ES-I3 (cell line): ENCODE results near the gene C2orf78.
"Not testable (repeated sequence)": the region's sequence is repeated elsewhere in the genome, so short reads cannot be mapped to it uniquely, and the experiment has no call there.

Source experiments
- H3K36me3 ChIP-seq: 2 replicates; pipeline ENCODE4 v1.6.1; 2013; ENCODE audit warnings: mild to moderate bottlenecking, low read length, control low read depth, moderate library complexity; ENCODE audit not compliant: insufficient read depth
- H3K4me1 ChIP-seq: 2 replicates; pipeline ENCODE4 v1.6.1; 2013; ENCODE audit warnings: mild to moderate bottlenecking, control low read depth, low read length; ENCODE audit not compliant: insufficient read depth
- H3K9ac ChIP-seq: 2 replicates; pipeline ENCODE4 v1.6.1; 2013; ENCODE audit warnings: low read depth, mild to moderate bottlenecking, low read length, moderate library complexity
- H3K9me3 ChIP-seq: 2 replicates; pipeline ENCODE4 v1.6.1; 2013; ENCODE audit warnings: mild to moderate bottlenecking, low read length, moderate library complexity; ENCODE audit not compliant: control insufficient read depth, insufficient read depth

C2orf78 gene, protein sequence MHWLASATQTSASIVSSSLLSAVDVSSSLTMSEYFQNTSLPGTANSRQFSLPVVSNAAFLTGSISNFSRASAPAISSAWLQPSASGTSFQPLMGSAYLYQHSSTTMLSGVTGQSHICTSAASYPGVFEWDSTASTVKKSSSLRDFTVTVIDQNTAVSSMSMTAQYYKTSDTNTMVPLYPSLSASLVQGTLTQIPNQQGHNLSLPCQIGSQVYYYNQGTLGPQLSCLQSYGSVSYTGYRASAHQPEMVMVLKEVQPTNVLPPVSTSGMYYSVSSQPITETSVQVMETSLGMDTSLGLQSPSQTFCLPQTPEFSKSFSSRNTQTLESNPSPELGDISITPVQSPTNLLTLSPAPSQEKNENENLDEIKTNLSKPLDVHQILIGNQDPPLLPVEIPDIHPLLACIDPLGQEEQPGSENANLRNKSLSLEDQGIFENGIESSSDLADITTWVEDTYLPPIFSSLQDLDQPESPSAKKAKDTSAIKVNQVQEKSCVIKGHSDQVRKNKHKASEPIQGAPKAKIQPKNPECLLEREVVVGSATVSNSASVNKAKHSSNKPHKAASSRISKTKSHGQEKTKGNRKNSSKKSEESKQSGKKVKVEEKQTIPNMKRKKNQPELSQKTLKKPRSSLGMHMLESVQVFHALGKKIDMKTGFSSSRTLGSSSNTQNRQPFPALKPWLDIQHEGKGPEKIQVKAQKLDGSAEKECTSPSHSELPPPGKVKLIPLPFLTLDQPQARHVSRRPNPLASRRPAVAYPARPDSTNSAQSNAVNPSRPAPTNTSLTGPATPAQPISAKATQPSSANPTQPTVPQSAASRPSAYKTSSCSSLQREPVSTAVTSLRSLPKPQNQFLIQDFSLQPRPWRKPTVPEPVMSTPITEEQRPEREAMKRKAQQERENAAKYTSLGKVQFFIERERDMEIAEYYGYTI

DNA sequence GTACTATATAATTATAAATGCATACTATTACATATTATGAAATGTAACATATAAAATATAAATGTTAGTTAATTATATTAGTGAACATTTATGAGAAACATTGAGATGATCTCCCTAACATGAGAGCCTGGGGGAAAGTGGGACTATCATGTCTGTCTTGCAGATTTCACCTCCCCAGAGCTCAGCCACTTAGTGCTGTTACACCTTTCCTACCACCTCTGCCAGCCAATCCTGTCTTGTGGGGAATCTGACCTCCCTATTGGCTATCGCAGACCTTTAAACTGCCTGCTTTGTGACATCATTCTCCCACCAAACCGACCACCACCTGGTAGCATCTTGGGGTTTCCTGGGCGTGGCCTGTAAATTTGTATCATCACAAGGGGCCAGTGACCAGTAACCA lies at the start of gene C2orf78:
TSS of gene C2orf78 (plus strand) at position 301 of the 400 bp plus-strand sequence. CDS start 127 bp downstream, outside the sequence.
- H3K36me3 ChIP-seq, H3K9me3 ChIP-seq, H3K4me1 ChIP-seq: not testable (repeated sequence)
- peak within 1 kb of the TSS; percentile 39; the same call in 1 of the 2 replicates for H3K9ac ChIP-seq

GRCh38 chr2:73736378-73736777 lies 47.6 kb upstream of the C2orf78 start:
- H3K4me1 ChIP-seq: no peaks in the 10 kb centered on the region
- H3K9me3 ChIP-seq: no peaks in the 10 kb centered on the region
- peak overlapping the region; percentile 80 for H3K9ac ChIP-seq
- H3K36me3 ChIP-seq: peaks cover 8% of the 10 kb centered on the region; the same call in 1 of the 2 replicates

- Histone ChIP-seq H3K9me3 (no peaks in the 10 kb centered on the region), H3K4me1 (no peaks in the 10 kb centered on the region), H3K36me3 (peaks cover 5% of the 10 kb centered on the region; the same call in 1 of the 2 replicates), H3K9ac (peak within 1 kb of the TSS; percentile 80)
Observed at GRCh38 chr2:73736855-73737779, 46.9 kb upstream of the C2orf78 start, which contains the start of gene TPRKB. TPRKB (minus strand) TSS chr2:73737345; CDS start chr2:73734569, 2,776 bp downstream.

DNA sequence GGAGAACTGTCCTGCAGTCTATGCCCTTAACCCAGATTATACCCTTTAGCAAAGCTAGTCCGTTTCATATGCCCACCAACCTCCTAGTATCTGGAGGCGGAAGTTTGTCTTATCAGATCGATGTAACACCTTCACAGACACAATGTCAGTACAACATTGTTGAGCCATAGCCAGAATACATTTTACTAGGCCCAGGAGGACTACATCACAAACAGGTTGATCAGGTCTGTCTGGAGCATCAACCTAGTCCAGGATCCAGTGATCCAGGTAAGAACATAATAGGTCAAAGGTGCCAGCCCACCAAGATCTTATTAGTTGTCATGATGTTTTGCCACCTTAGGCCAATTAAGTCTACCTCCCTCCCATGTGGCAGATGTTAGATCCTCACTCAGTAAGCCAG lies 44.9 kb upstream of the C2orf78 start:
- Histone ChIP-seq H3K4me1 (no peaks in the 10 kb centered on the region), H3K9ac (no peak overlapping the region), H3K9me3 (no peaks in the 10 kb centered on the region), H3K36me3 (no peaks in the 10 kb centered on the region)

- H3K36me3 ChIP-seq: no peaks in the 10 kb centered on the region; the same call in 1 of the 2 replicates
- no peaks in the 10 kb centered on the region for H3K4me1 ChIP-seq
- no peak overlapping the region for H3K9ac ChIP-seq
- no peaks in the 10 kb centered on the region for H3K9me3 ChIP-seq
Observed at GRCh38 chr2:73740767-73741166, 43.2 kb upstream of the C2orf78 start.

GRCh38 chr2:73746015-73746876 lies 37.7 kb upstream of the C2orf78 start:
- H3K36me3 ChIP-seq: peaks cover 6% of the 10 kb centered on the region
- no peaks in the 10 kb centered on the region for H3K4me1 ChIP-seq
- H3K9me3 ChIP-seq: no peaks in the 10 kb centered on the region
- no peak overlapping the region for H3K9ac ChIP-seq

DNA sequence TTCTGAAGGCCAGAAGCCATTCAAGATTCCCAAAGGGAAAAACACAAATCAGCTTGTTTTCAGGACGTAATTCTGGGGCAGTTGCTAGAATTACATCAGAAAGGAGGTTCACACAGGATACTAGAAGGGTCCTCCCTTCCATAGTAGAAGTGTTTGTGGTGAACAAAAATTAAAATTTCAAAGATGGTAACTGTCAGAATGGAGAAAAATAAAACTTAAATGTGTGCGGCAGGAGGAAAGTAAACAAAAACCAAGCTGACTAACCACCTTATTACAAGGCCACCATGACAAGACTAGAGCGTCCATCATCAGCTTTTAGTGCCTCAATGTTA lies 37.1 kb upstream of the C2orf78 start:
- Histone ChIP-seq H3K4me1 (no peaks in the 10 kb centered on the region), H3K36me3 (peaks cover 7% of the 10 kb centered on the region), H3K9ac (no peak overlapping the region), H3K9me3 (no peaks in the 10 kb centered on the region)

- no peak overlapping the region for H3K9ac ChIP-seq
- H3K36me3 ChIP-seq: peaks cover 16% of the 10 kb centered on the region
- no peaks in the 10 kb centered on the region for H3K4me1 ChIP-seq
- no peaks in the 10 kb centered on the region for H3K9me3 ChIP-seq
Observed at GRCh38 chr2:73749314-73749713, 34.7 kb upstream of the C2orf78 start.

- peaks cover 14% of the 10 kb centered on the region; the same call in 1 of the 2 replicates for H3K36me3 ChIP-seq
- H3K9ac ChIP-seq, H3K4me1 ChIP-seq, H3K9me3 ChIP-seq: not testable (repeated sequence)
Observed at GRCh38 chr2:73754332-73754731, 29.7 kb upstream of the C2orf78 start.

GRCh38 chr2:73759285-73759764 lies 24.7 kb upstream of the C2orf78 start:
- Histone ChIP-seq H3K36me3 (peaks cover 2% of the 10 kb centered on the region), H3K4me1 (no peaks in the 10 kb centered on the region), H3K9ac (no peak overlapping the region), H3K9me3 (no peaks in the 10 kb centered on the region)

DNA sequence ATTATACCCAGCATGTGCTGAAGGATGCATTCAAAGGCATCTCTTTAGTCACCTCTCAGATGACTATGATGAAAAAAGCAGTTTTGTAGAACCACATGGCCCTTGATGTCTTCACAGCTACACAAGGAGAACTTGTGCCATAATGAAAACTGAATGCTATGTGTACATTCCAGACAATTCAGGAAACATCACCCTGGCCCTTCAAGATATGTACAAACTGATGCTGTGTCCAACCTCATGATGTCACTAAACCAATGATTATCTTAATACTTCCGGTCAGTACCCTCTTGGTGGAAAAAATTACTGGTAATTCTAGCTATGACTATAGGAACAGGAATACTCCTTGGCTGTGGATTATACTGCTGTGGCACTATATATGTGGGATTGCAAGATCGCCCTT lies 24.1 kb upstream of the C2orf78 start:
- peaks cover 6% of the 10 kb centered on the region for H3K36me3 ChIP-seq
- no peak overlapping the region for H3K9ac ChIP-seq
- no peaks in the 10 kb centered on the region for H3K9me3 ChIP-seq
- no peaks in the 10 kb centered on the region for H3K4me1 ChIP-seq

- no peaks in the 10 kb centered on the region for H3K9me3 ChIP-seq
- no peak overlapping the region for H3K9ac ChIP-seq
- H3K36me3 ChIP-seq: peaks cover 14% of the 10 kb centered on the region
- H3K4me1 ChIP-seq: no peaks in the 10 kb centered on the region
Observed at GRCh38 chr2:73762571-73762970, 21.4 kb upstream of the C2orf78 start.

DNA sequence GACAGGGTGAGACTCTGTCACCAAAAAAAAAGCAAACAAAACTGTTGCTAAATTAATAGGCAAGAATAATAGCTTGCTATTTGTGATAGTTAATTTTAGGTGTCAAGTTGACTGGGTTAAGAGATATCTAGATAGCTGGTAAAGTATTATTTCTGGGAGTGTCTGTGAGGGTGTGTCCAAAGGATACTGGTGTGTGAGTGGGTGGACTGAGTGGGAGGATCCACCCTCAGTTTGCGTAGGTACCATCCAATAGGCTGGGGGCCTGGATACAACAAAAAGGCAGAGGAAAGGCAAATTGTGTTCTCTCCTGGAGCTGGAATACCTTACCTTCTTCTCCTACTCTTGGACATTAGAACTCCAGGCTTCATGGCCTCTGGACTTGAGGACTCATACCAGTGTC lies 19.0 kb upstream of the C2orf78 start:
- peaks cover 20% of the 10 kb centered on the region for H3K36me3 ChIP-seq
- H3K9ac ChIP-seq: no peak overlapping the region

More for the DNA sequence above, 19.0 kb upstream of the C2orf78 start:
- Histone ChIP-seq H3K9me3 (no peaks in the 10 kb centered on the region), H3K4me1 (no peaks in the 10 kb centered on the region)
